ENCODE results near the gene SLC2A1.

DNA sequence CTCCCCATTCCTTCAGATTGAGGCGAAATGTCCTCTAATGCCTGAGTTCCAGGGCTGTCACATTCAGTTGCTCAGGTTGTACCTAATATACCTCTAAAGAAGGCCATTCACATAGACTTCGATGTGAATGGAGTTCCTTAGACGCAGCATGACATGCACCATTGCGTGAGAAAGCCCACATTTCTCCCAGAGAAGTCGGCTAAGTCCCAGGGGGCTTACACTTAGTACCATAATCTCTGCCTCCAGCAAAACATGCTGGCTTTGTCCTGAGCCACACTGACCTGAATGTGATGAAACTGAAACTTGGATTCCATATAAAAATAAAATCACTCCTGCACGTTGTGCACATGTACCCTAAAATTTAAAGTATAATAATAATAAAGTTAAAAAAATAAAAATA, 23.2 kb upstream of the SLC2A1 start:
- TF ChIP-seq, protein P1, sequence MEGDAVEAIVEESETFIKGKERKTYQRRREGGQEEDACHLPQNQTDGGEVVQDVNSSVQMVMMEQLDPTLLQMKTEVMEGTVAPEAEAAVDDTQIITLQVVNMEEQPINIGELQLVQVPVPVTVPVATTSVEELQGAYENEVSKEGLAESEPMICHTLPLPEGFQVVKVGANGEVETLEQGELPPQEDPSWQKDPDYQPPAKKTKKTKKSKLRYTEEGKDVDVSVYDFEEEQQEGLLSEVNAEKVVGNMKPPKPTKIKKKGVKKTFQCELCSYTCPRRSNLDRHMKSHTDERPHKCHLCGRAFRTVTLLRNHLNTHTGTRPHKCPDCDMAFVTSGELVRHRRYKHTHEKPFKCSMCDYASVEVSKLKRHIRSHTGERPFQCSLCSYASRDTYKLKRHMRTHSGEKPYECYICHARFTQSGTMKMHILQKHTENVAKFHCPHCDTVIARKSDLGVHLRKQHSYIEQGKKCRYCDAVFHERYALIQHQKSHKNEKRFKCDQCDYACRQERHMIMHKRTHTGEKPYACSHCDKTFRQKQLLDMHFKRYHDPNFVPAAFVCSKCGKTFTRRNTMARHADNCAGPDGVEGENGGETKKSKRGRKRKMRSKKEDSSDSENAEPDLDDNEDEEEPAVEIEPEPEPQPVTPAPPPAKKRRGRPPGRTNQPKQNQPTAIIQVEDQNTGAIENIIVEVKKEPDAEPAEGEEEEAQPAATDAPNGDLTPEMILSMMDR (IDR thresholded peaks at IDR 0.05), result no peak
- no peak for TF ChIP-seq EP300 (IDR thresholded peaks at IDR 0.05)
- TF ChIP-seq POLR2A (IDR thresholded peaks at IDR 0.05), result no peak

Data from stomach (tissue), 4 donors.